Fibroblast of peridontal ligament (primary cell): Measurements from ENCODE around the gene SYTL3.

ENCODE experiments used
- DNase-seq: peaks from one replicate; pipeline ENCODE4 v3.0.0-alpha.2; 2010; ENCODE audit errors: extremely low read depth

SYTL3 gene

DNA sequence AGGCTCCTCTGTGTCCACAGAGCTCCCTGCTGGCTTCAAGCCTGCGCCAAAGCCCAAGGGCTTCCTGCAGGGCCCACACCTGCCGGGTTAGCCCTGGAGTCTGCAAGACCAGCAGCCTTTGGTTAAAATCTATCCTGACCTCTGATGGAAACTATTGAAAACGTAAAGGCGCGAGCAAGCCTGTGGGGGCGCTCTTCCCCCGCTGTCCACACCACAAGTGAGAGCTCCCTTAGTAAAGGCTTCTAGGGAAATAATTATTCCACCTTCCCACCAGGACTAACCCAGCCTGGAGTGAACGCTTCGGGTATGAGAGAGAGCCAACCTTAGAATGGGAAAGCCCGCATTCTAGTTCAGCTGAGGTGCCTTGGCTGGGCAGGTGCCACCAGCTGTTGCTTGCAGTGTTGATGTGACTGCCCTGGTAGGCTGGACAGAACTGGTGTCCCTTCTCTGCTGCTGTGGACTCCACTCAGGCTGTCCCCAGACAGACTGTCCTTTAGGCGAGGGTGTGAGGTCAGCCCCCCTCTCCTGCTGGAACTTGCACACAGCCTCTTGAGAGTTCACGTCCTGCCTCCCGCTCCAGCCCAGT, 68.7 kb downstream of the SYTL3 start:
- no peak for DNase-seq

GRCh38 chr6:158722176-158722729, 72.4 kb downstream of the SYTL3 start:
- DNase-seq: no peak

- DNase-seq: no peak
These were observed 75.8 kb downstream of the SYTL3 start for GRCh38 chr6:158725704-158726103.

GRCh38 chr6:158729906-158730540, 80.2 kb downstream of the SYTL3 start:
- no peak for DNase-seq

DNA sequence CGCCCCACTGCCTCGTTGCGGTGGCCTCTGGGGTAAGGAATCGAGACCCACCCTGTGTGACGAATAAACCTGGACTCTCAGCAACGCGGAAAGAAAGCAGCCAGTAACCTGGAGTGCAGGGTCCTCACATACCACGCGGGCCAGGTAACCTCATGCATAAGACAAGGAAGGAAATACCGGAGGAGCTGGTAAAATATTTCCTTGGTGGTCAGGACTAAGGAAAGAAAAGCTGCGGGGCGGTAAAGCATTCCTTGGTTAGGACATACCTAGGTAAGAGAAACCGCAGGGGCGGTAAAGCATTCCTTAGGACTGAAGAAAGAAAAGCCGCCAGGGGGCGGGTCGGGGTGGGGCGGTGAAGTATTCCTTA, 80.7 kb downstream of the SYTL3 start:
- no peak for DNase-seq

GRCh38 chr6:158735009-158735408, 85.2 kb downstream of the SYTL3 start:
- DNase-seq: no peak

- no peak for DNase-seq
These were observed 87.3 kb downstream of the SYTL3 start for GRCh38 chr6:158737082-158737709.

DNA sequence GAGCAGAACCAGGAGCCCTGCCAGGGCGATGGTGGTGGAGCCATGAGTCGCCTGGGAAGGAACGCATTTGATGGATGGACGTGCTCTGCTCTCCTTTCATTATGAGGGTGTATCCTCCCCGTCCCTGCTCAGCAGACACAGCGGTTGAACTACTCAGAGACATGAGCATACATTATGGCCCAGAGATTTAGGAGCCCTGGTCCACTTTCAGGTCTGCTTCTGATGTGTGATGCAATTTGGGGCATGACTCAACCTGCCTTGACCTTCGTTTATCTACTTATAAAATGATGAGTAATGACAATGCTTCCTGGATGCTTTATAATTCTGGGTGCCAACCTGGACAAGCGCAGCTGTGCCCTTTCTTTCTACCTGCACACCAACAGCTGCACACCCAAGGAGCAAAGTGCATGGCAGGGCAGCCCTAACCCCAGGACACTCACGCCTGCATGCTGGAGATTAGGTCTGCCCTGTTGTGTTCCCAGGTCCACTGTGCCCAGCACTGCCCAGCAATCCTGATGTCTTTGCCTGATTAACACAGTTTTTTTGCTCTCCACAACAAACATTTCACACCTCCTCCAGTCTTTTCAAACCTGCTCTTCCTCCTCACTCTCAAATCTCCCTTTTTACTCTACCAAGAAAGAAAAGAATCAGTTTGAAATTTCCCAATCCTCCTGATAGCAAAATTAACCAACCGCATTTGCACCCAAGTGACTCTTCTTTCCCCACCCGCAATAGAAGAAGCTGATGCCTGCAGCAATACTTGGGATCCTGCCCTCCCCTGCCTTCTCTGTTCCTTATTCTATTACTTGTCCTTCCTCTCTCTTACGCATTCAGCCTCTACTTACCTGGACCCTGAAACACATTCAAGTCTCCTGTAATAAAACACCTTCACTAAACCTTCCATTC, 88.1 kb downstream of the SYTL3 start:
- DNase-seq: peak; percentile 8

GRCh38 chr6:158739673-158740072, 89.8 kb downstream of the SYTL3 start:
- no peak for DNase-seq

GRCh38 chr6:158743033-158743651, 93.3 kb downstream of the SYTL3 start:
- no peak for DNase-seq

- DNase-seq: no peak
These were observed 95.2 kb downstream of the SYTL3 start for GRCh38 chr6:158744986-158745430.

DNA sequence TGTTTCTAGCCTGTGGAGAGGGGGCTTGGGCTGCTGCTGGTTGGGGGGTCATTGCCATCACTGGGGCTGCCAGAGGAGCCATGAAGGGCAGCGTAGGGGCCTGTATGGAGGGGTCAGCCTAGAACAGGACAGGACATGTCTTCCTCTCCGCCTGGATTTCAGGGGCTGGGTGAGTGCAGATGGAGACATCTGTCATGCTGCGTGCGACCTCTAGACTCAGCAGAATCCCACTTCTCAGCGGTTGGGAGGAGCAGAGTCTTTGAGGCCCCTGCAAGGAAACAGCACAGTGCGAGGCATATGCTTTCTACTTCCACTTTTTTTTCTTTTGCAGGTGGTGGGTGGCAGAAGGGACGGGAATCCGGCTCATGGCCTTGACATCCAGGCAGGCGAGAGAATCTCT, 101.4 kb downstream of the SYTL3 start:
- no peak for DNase-seq

DNA sequence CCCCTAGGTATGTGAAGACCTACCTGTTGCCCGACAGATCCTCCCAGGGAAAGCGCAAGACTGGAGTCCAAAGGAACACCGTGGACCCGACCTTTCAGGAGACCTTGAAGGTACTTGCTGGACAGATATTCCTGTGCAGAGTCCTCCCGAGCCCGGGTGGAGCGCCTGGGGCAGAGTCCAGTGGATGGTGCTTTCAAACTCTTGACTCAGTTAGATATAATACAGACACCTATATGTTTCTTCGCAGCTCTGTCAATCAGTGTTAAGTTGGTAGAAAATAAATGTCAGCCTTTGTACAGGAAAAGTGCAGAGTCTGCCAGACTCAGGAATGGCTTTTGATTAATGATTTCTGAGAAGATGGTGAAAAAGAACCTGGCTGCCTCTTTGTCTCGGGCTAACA, 102.1 kb downstream of the SYTL3 start:
- DNase-seq: no peak

GRCh38 chr6:158752613-158753012, 102.8 kb downstream of the SYTL3 start:
- no peak for DNase-seq

GRCh38 chr6:158753811-158754210, 104.0 kb downstream of the SYTL3 start:
- no peak for DNase-seq

GRCh38 chr6:158754738-158755137, 104.9 kb downstream of the SYTL3 start:
- no peak for DNase-seq

GRCh38 chr6:158755636-158756035, 105.8 kb downstream of the SYTL3 start:
- DNase-seq: no peak

DNA sequence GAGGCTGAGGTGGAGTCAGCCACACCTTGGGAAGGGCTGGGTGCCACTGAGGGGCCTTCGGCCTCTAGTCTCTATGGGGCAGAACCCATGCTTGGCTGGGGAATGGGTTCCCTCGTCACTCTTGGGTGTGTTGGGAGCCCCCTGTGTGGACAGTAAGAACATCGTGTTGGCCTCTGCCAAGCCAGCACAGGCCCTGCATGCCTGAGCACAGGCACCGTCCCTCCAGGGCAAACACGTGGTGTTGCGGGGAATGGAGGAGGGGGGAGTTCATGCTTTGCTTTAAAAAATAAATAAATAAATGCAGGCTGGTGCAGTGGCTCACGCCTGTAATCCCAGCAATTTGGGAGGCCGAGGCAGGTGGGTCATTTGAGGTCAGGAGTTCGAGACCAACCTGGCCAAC, 106.3 kb downstream of the SYTL3 start:
- DNase-seq: no peak

DNA sequence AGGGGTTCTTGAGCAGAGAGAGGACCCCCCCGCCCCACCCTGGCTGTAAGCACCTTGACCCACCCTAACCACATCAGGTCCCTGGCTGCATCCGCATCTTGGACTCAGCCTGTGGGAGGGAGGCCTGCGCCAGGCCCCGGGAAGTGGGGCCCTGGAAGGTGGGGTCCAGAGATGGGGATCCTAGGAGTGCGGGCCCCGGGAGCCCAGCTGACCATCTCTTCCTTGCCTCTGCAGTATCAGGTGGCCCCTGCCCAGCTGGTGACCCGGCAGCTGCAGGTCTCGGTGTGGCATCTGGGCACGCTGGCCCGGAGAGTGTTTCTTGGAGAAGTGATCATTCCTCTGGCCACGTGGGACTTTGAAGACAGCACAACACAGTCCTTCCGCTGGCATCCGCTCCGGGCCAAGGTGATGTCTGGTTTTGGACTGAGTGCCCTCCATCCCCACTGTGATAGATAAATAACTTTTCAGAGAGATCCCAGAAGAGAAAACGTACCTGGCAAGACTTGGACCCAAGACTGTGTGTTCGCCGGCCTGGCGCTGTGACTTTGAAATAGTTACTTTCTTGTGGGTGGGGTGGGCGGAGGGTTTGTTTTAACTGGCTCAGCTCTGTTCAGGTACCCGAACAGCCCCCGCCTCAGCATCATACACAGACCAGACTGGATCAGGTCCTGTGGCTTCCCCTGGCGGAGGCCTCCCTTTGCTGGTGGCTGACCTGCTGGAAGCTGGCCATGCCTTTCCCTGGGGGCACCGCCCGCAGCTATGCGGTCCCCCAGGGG, 107.3 kb downstream of the SYTL3 start:
- no peak for DNase-seq

GRCh38 chr6:158757753-158758090, 107.9 kb downstream of the SYTL3 start:
- DNase-seq: no peak

GRCh38 chr6:158758451-158758860, 108.6 kb downstream of the SYTL3 start:
- DNase-seq: no peak
